Central memory CD4-positive, alpha-beta T cell (primary cell): ENCODE measurements around the gene LITAF.

Experiments
- DNase-seq: peaks from one replicate; pipeline ENCODE4 v3.0.0; 2022

LITAF gene

GRCh38 chr16:11550791-11551498 lies 35.8 kb downstream of the LITAF start:
- no peak for DNase-seq

GRCh38 chr16:11547118-11547916 lies 39.4 kb downstream of the LITAF start:
- no peak for DNase-seq

- no peak for DNase-seq
Measured at GRCh38 chr16:11546608-11547061, 40.1 kb downstream of the LITAF start.

- no peak for DNase-seq
Measured at GRCh38 chr16:11543661-11544393, 42.9 kb downstream of the LITAF start.

GRCh38 chr16:11542069-11542744 lies 44.5 kb downstream of the LITAF start:
- no peak for DNase-seq

GRCh38 chr16:11539641-11540050 lies 47.1 kb downstream of the LITAF start:
- DNase-seq, result no peak

GRCh38 chr16:11538880-11539279 lies 47.8 kb downstream of the LITAF start:
- no peak for DNase-seq

- DNase-seq, result no peak
Measured at GRCh38 chr16:11536104-11536866, 50.4 kb downstream of the LITAF start.

GRCh38 chr16:11535494-11535893 lies 51.2 kb downstream of the LITAF start:
- DNase-seq, result no peak

- DNase-seq, result no peak
Measured at GRCh38 chr16:11534262-11534661, 52.5 kb downstream of the LITAF start.

GRCh38 chr16:11533588-11533987 lies 53.1 kb downstream of the LITAF start:
- DNase-seq, result no peak

- DNase-seq, result no peak
Measured at GRCh38 chr16:11530171-11530940, 56.4 kb downstream of the LITAF start.

GRCh38 chr16:11529285-11529684 lies 57.4 kb downstream of the LITAF start:
- no peak for DNase-seq

GRCh38 chr16:11528053-11528452 lies 58.7 kb downstream of the LITAF start:
- DNase-seq, result no peak

GRCh38 chr16:11526655-11527350 lies 59.9 kb downstream of the LITAF start:
- no peak for DNase-seq

- DNase-seq, result no peak
Measured at GRCh38 chr16:11524098-11524760, 62.5 kb downstream of the LITAF start.

GRCh38 chr16:11521055-11521454 lies 65.7 kb downstream of the LITAF start:
- DNase-seq, result no peak

GRCh38 chr16:11520442-11520841 lies 66.3 kb downstream of the LITAF start:
- DNase-seq, result no peak

- DNase-seq, result no peak
Measured at GRCh38 chr16:11517961-11518360, 68.8 kb downstream of the LITAF start.
